Adrenal gland (tissue), 19 donors: ENCODE measurements around the gene CDH3. TPM values are rescaled to one million over a fixed set of nuclear protein-coding genes. Genes with fewer than 3 reads are reported as not detected.

Source experiments
- DNase-seq, 7 donors: peaks; one replicate each; pipeline ENCODE4 v3.0.0-alpha.2; 2019 to 2020
- H3K27ac ChIP-seq, 5 donors: fragments of 200-600 bp; sonication (generic) in 4 of 5; 1 replicate in 3 of 5; 2 replicates in 2 of 5; pipeline versions ENCODE4 v1.5.1 to v1.8.0; 2016 to 2020; ENCODE audit warnings: mild to moderate bottlenecking in 1 of 5
- H3K27me3 ChIP-seq: fragments of 200-600 bp; 2 replicates; pipeline ENCODE4 v1.8.0; 2021
- H3K36me3 ChIP-seq, 2 donors: fragments of 200-600 bp; replicated peaks in 1 of 2; 1 replicate in 1 of 2; 2 replicates in 1 of 2; pipeline versions ENCODE4 v1.5.1 to v1.8.0; 2018 to 2022
- H3K4me1 ChIP-seq, 2 donors: fragments of 200-600 bp; replicated peaks in 1 of 2; 1 replicate in 1 of 2; 2 replicates in 1 of 2; pipeline versions ENCODE4 v1.5.1 to v1.8.0; 2018 to 2021
- H3K4me3 ChIP-seq, 4 donors: fragments of 200-600 bp; sonication (generic) in 3 of 4; one replicate each; pipeline ENCODE4 v1.5.1; 2016 to 2018
- H3K9me3 ChIP-seq, 3 donors: fragments of 200-600 bp; sonication (generic) in 1 of 3; replicated peaks in 1 of 3; 1 replicate in 2 of 3; 2 replicates in 1 of 3; pipeline versions ENCODE4 v1.5.1 to v1.8.0; 2016 to 2021
- POLR2A ChIP-seq, 2 donors: fragments of 450-650 bp; IDR thresholded peaks; one replicate each; pipeline ENCODE4 v1.6.1; 2017; ENCODE audit warnings: antibody characterized with exemption in 2 of 2, mild to moderate bottlenecking in 2 of 2, moderate library complexity in 1 of 2
- WGBS, 4 donors: extraction: QIAGEN DNeasy Blood & Tissue Kit in 2 of 4; methylation state at CpG; one replicate each; pipeline versions ENCODE4 v1.1.5 to v1.1.7; 2013 to 2017; 5-methylcytosine and 5-hydroxymethylcytosine counted together
- intact Hi-C, 2 donors: fragments of 100-400 bp; cut with DNase I; formaldehyde crosslinking; loops; one replicate each; pipeline versions ENCODE4 v1.14.1 to v1.15.0; 2022 to 2023
- long read RNA-seq, 10 donors: library from polyadenylated mRNA in 3 of 10; unstranded in 2 of 10; stranded (forward) in 1 of 10; transcript quantifications; one replicate each; pipeline ENCODE4 v2.0.0 and lab custom pipeline, GENCODE V29; 2021 to 2026
- polyA plus RNA-seq, 3 donors: library from polyadenylated mRNA; stranded (reverse); fragments of 200-250 nt in 2 of 3; fragments of 350-450 nt in 1 of 3; fragmentation: Illumina TruSeq in 1 of 3; extraction: RNeasy Lipid Tissue Mini Kit (QIAGEN cat#74804) in 1 of 3; gene quantifications; one replicate each; pipeline ENCODE4 v1.2.3, GENCODE V29; 2013 to 2014
- total RNA-seq, 9 donors: library from RNA; depleted of rRNA in 4 of 9; stranded (reverse); fragments of >200 nt in 4 of 9; fragments of 120-200 nt in 1 of 9; fragmentation: NEBNext Ultra II Directional in 1 of 9; extraction: Animal tissue kit (Norgen Biotek cat#: 25700) in 1 of 9; gene quantifications; one replicate each; pipeline versions ENCODE4 v1.1.0 to v1.2.4, GENCODE V29; 2013 to 2023
- TF ChIP-seq, protein P1 (sequence below), 6 experiments: fragments of 450-650 bp in 4 of 6; fragments of 200-600 bp in 2 of 6; sonication (generic) in 1 of 6; IDR thresholded peaks; 1 replicate in 5 of 6; 2 replicates in 1 of 6; pipeline versions ENCODE4 v1.5.1 to v1.8.0; 2016 to 2021; ENCODE audit warnings: antibody characterized with exemption in 6 of 6, mild to moderate bottlenecking in 2 of 6, moderate library complexity in 1 of 6
- donor health status: healthy with polysubstance abuse.
- donor health status: Bipolar disorder and iron deficiency.
- donor health status: DM: yes; HTN: yes; CAD: no.
- donor health status: DM: no; HTN: no; CAD: no.
- donor health status: DM: no; HTN: no; CAD: no.
- donor health status: DM: yes; HTN: yes; CAD: no.

CDH3 gene
- total RNA-seq (1 to 10 TPM in 6 of 9 donors, under 1 TPM in 2, not detected in 1; 0.29 to 3.3 (median 1.2) TPM), polyA plus RNA-seq (under 1 TPM; 0.16 to 0.97 (median 0.20) TPM)
- long read RNA-seq, donor 1 = 0 reads
- long read RNA-seq, donor 2 = 0 reads
- long read RNA-seq, donor 3 = 0 reads
- long read RNA-seq, donor 4 = 0 reads
- long read RNA-seq, donor 5, full-length matches to known transcripts = 1 of 1 reads
- long read RNA-seq, donor 5, partial matches to known transcripts = 0 of 1 reads
- long read RNA-seq, donor 5, other reads (novel, unspliced or antisense) = 0 of 1 reads
- long read RNA-seq, donor 6, partial matches to known transcripts = 1 of 1 reads
- long read RNA-seq, donor 6, other reads (novel, unspliced or antisense) = 0 of 1 reads
- long read RNA-seq, donor 7 = 0 reads
- long read RNA-seq, donor 8 = 0 reads
- long read RNA-seq, donor 9 = 0 reads
- long read RNA-seq, donor 10 = 0 reads

DNA sequence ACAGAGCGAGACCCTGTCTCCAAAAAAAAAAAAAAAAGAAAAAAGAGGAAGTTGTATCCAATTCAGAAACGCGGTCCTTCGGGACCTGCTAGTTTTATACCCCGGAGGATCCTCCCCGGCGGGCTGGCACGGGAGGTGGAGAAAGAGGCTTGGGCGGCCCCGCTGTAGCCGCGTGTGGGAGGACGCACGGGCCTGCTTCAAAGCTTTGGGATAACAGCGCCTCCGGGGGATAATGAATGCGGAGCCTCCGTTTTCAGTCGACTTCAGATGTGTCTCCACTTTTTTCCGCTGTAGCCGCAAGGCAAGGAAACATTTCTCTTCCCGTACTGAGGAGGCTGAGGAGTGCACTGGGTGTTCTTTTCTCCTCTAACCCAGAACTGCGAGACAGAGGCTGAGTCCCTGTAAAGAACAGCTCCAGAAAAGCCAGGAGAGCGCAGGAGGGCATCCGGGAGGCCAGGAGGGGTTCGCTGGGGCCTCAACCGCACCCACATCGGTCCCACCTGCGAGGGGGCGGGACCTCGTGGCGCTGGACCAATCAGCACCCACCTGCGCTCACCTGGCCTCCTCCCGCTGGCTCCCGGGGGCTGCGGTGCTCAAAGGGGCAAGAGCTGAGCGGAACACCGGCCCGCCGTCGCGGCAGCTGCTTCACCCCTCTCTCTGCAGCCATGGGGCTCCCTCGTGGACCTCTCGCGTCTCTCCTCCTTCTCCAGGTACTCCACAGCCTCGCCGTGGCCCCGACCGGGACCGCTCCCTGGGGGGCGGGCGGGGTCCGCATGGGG, at the start of gene CDH3:
Gene CDH3, plus strand, starts transcription at position 596 of the 779 bp plus-strand sequence. Its CDS starts 70 bp downstream, at position 666.
- intact Hi-C loops = no loop called here
- no peaks in the 10 kb centered on the region for H3K36me3 ChIP-seq
- 9 to 52% (median 11%) methylated on average over 15 to 53 of the region's 53 CpGs for WGBS, 4 donors
- DNase-seq = peak in 2 of 7 donors; percentile 4 to 22
- peak within 1 kb of the TSS in 1 of 4 donors; percentile 36 for H3K4me3 ChIP-seq
- peaks cover 0 to 7% of the 10 kb centered on the region in 2 donors for H3K4me1 ChIP-seq
- peaks cover 46% of the 10 kb centered on the region for H3K27me3 ChIP-seq
- no peak for TF ChIP-seq POLR2A (IDR thresholded peaks at IDR 0.05)
- TF ChIP-seq, protein P1, sequence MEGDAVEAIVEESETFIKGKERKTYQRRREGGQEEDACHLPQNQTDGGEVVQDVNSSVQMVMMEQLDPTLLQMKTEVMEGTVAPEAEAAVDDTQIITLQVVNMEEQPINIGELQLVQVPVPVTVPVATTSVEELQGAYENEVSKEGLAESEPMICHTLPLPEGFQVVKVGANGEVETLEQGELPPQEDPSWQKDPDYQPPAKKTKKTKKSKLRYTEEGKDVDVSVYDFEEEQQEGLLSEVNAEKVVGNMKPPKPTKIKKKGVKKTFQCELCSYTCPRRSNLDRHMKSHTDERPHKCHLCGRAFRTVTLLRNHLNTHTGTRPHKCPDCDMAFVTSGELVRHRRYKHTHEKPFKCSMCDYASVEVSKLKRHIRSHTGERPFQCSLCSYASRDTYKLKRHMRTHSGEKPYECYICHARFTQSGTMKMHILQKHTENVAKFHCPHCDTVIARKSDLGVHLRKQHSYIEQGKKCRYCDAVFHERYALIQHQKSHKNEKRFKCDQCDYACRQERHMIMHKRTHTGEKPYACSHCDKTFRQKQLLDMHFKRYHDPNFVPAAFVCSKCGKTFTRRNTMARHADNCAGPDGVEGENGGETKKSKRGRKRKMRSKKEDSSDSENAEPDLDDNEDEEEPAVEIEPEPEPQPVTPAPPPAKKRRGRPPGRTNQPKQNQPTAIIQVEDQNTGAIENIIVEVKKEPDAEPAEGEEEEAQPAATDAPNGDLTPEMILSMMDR (IDR thresholded peaks at IDR 0.05) = no peak
- no peak within 1 kb of the TSS for H3K27ac ChIP-seq
- H3K9me3 ChIP-seq = no peaks in the 10 kb centered on the region

- Histone ChIP-seq H3K9me3 (no peaks in the 10 kb centered on the region), H3K36me3 (no peaks in the 10 kb centered on the region), H3K4me1 (no peaks in the 10 kb centered on the region), H3K27ac (no peak overlapping the region), H3K27me3 (no peaks in the 10 kb centered on the region), H3K4me3 (no peak overlapping the region)
- intact Hi-C loops = no loop called here
- no peak for TF ChIP-seq POLR2A (IDR thresholded peaks at IDR 0.05)
- TF ChIP-seq, protein P1 (IDR thresholded peaks at IDR 0.05) = no peak
- DNase-seq = no peak
- 86 to 96% (median 88%) methylated on average over 6 of the region's 6 CpGs for WGBS, 4 donors
These were observed 48.8 kb upstream of the CDH3 start for GRCh38 chr16:68596266-68596665.

GRCh38 chr16:68599586-68599985, 45.5 kb upstream of the CDH3 start:
- Histone ChIP-seq H3K36me3 (no peaks in the 10 kb centered on the region), H3K27ac (no peak overlapping the region), H3K4me1 (no peaks in the 10 kb centered on the region), H3K4me3 (no peak overlapping the region), H3K9me3 (no peaks in the 10 kb centered on the region), H3K27me3 (no peaks in the 10 kb centered on the region)
- intact Hi-C loops = no loop called here
- WGBS, 4 donors = 72 to 100% (median 96%) methylated on average over 1 of the region's 1 CpG
- no peak for DNase-seq
- TF ChIP-seq POLR2A (IDR thresholded peaks at IDR 0.05) = no peak
- TF ChIP-seq, protein P1 (IDR thresholded peaks at IDR 0.05) = no peak

DNA sequence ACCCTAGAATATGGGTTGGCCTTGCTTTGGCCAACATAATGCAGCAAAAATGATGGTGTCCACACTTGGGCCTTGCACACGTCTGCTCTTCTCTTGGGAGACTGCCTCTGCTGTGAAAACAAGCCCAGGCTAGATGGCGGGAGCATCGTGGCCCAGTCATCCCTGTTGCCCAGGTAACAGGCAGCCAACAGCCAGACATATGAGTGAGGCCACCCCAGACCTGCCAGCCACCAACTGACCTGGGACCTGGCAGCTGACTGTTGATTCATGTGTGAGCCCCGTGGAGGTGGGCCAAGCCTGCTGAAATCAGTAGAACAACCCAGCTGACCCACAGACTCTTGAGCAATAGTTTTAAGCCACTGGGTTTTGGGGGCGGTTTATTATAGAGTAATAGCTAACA, 39.4 kb upstream of the CDH3 start:
- no peaks in the 10 kb centered on the region for H3K27me3 ChIP-seq
- TF ChIP-seq, protein P1 (IDR thresholded peaks at IDR 0.05) = no peak
- TF ChIP-seq POLR2A (IDR thresholded peaks at IDR 0.05) = no peak
- H3K4me3 ChIP-seq = no peak overlapping the region
- no peaks in the 10 kb centered on the region for H3K36me3 ChIP-seq
- H3K9me3 ChIP-seq = no peaks in the 10 kb centered on the region
- 68 to 93% (median 73%) methylated on average over 3 to 5 of the region's 5 CpGs for WGBS, 4 donors
- no peak for DNase-seq
- intact Hi-C loops = no loop called here
- no peak overlapping the region for H3K27ac ChIP-seq
- no peaks in the 10 kb centered on the region for H3K4me1 ChIP-seq
